Caco-2 (cell line): Measurements from ENCODE around the gene AHRR. TPM values are rescaled to one million over a fixed set of nuclear protein-coding genes. Genes with fewer than 3 reads are reported as not detected.

Experiments
- BruUV-seq: library from RNA; stranded (reverse); fragments of 400-500 nt; replicated peaks from 2 replicates; lab custom pipeline; 2021; lab: Mats Ljungman, UMichigan
- CTCF ChIA-PET: fragments of 300-600 bp; sonication (Branson Sonifier 250); formaldehyde crosslinking; loops from one replicate; lab custom pipeline; 2022; ENCODE audit warnings: antibody characterized with exemption; lab: Charles Lee
- POLR2A ChIA-PET: fragments of 300-600 bp; sonication (Branson Sonifier 250); formaldehyde crosslinking; loops from one replicate; lab custom pipeline; 2022; ENCODE audit warnings: antibody characterized with exemption; lab: Charles Lee
- DNase-seq, 2 experiments: peaks; one replicate each; pipeline versions ENCODE4 v3.0.0 to v3.0.0-alpha.2; 2020 to 2022
- H3K27me3 ChIP-seq: replicated peaks from 2 replicates; pipeline ENCODE4 v1.6.0; 2011; ENCODE audit warnings: low read length; ENCODE audit not compliant: control insufficient read depth, insufficient read depth
- H3K36me3 ChIP-seq: 2 replicates; pipeline ENCODE4 v1.5.1; 2011; ENCODE audit warnings: low read length; ENCODE audit not compliant: control insufficient read depth, insufficient read depth
- H3K4me1 ChIP-seq: fragments of 250-450 bp; sonication (Bioruptor Pico); 2 replicates; pipeline ENCODE4 v1.5.1; 2020; ENCODE audit warnings: mild to moderate bottlenecking
- H3K4me3 ChIP-seq: 2 replicates; pipeline ENCODE4 v1.5.1; 2011; ENCODE audit warnings: low read depth, mild to moderate bottlenecking, control low read depth, low read length
- H3K9me3 ChIP-seq: fragments of 250-450 bp; sonication (Bioruptor Pico); 2 replicates; pipeline ENCODE4 v1.5.1; 2020; ENCODE audit warnings: mild to moderate bottlenecking, moderate library complexity
- H3K27ac Mint-ChIP-seq: one replicate; pipeline ENCODE4 v1.8.0; 2022; ENCODE audit warnings: mixed read lengths; ENCODE audit not compliant: unreplicated experiment
- H3K27me3 Mint-ChIP-seq: one replicate; pipeline ENCODE4 v1.8.0; 2022; ENCODE audit warnings: mixed read lengths; ENCODE audit not compliant: insufficient read depth, unreplicated experiment
- H3K36me3 Mint-ChIP-seq: one replicate; pipeline ENCODE4 v1.8.0; 2022; ENCODE audit warnings: mild to moderate bottlenecking, mixed read lengths; ENCODE audit not compliant: insufficient read depth, unreplicated experiment
- H3K4me1 Mint-ChIP-seq: one replicate; pipeline ENCODE4 v1.8.0; 2022; ENCODE audit warnings: low read depth, mixed read lengths; ENCODE audit not compliant: unreplicated experiment
- H3K4me3 Mint-ChIP-seq: one replicate; pipeline ENCODE4 v1.8.0; 2022; ENCODE audit warnings: mild to moderate bottlenecking, moderate library complexity, mixed read lengths; ENCODE audit not compliant: unreplicated experiment
- H3K9me3 Mint-ChIP-seq: one replicate; pipeline ENCODE4 v1.8.0; 2022; ENCODE audit warnings: mixed read lengths; ENCODE audit not compliant: unreplicated experiment
- CTCF ChIP-seq, 2 experiments: fragments of 200-600 bp in 1 of 2; IDR thresholded peaks; 1 replicate in 1 of 2; 2 replicates in 1 of 2; pipeline versions ENCODE4 v1.5.1 to v1.8.0; 2011 to 2022; ENCODE audit warnings: antibody characterized with exemption in 1 of 2, control low read depth in 1 of 2, inconsistent platforms in 1 of 2, low read depth in 1 of 2, low read length in 1 of 2, mild to moderate bottlenecking in 1 of 2, moderate library complexity in 1 of 2; ENCODE audit not compliant: insufficient read depth in 1 of 2, severe bottlenecking in 1 of 2, unreplicated experiment in 1 of 2
- intact Hi-C: fragments of 100-400 bp; cut with micrococcal nuclease; formaldehyde crosslinking; loops from one replicate; pipeline ENCODE4 v1.10.0; 2022; ENCODE audit not compliant: unreplicated experiment
- total RNA-seq: library from RNA; stranded (reverse); gene quantifications from 2 replicates; pipeline ENCODE4 v1.2.3, GENCODE V29; 2022

The AHRR gene
- total RNA-seq, 1 experiment from 2014 or later, result 1.1 TPM

- intact Hi-C loops, result no loop called here
- Mint-ChIP-seq H3K9me3 (no peaks in the 10 kb centered on the region), H3K4me3 (peak overlapping the region; percentile 85), H3K4me1 (peaks cover 7% of the 10 kb centered on the region), H3K36me3 (peaks cover 21% of the 10 kb centered on the region), H3K27me3 (no peaks in the 10 kb centered on the region), H3K27ac (no peak overlapping the region)
- no TSS peak for BruUV-seq
- H3K4me3 ChIP-seq, result peak overlapping the region; percentile 98
- H3K9me3 ChIP-seq, result no peaks in the 10 kb centered on the region
- no peak for DNase-seq
- no peaks in the 10 kb centered on the region for H3K4me1 ChIP-seq
- no peaks in the 10 kb centered on the region for H3K36me3 ChIP-seq
- TF ChIP-seq CTCF (IDR thresholded peaks at IDR 0.05; ENCODE audit: insufficient read depth in 1 of 2, low read depth in 1 of 2, low read length in 1 of 2, severe bottlenecking in 1 of 2, unreplicated experiment in 1 of 2), result no peak
- H3K27me3 ChIP-seq, result no peaks in the 10 kb centered on the region
- CTCF ChIA-PET, result interaction anchor here (1.0 to 1.9 kb wide), 3 partner anchors 24 to 150 kb away, joined by 3 to 9 read pairs (median 5); no protein-coding TSS in a partner anchor
- POLR2A ChIA-PET, result interaction anchor here (0.6 kb wide), 1 partner anchor 25 kb away, joined by 4 read pairs; no protein-coding TSS in a partner anchor
These were observed 149.6 kb downstream of the AHRR start for GRCh38 chr5:470961-471749.

GRCh38 chr5:471750-472058 is 150.2 kb downstream of the AHRR start:
- peak overlapping the region; percentile 98 for H3K4me3 ChIP-seq
- no peaks in the 10 kb centered on the region for H3K36me3 ChIP-seq
- no peaks in the 10 kb centered on the region for H3K9me3 ChIP-seq
- intact Hi-C loops, result no loop called here
- POLR2A ChIA-PET, result interaction anchor here (0.5 to 0.6 kb wide), 2 partner anchors 25 to 254 kb away, joined by 4 read pairs; partner anchors contain the start of genes CCDC127 and SDHA
- CTCF ChIA-PET, result interaction anchor here (0.7 to 1.9 kb wide), 4 partner anchors 25 to 287 kb away, joined by 3 to 9 read pairs (median 4); no protein-coding TSS in a partner anchor
- Mint-ChIP-seq H3K27me3 (no peaks in the 10 kb centered on the region), H3K27ac (peak overlapping the region; percentile 87), H3K4me3 (peak overlapping the region; percentile 85), H3K36me3 (peaks cover 21% of the 10 kb centered on the region), H3K9me3 (no peaks in the 10 kb centered on the region), H3K4me1 (peaks cover 7% of the 10 kb centered on the region)
- H3K4me1 ChIP-seq, result no peaks in the 10 kb centered on the region
- no peaks in the 10 kb centered on the region for H3K27me3 ChIP-seq
- TF ChIP-seq CTCF (IDR thresholded peaks at IDR 0.05; ENCODE audit: insufficient read depth in 1 of 2, low read depth in 1 of 2, low read length in 1 of 2, severe bottlenecking in 1 of 2, unreplicated experiment in 1 of 2), result no peak
- BruUV-seq, result no TSS peak
- DNase-seq, result no peak

- Mint-ChIP-seq H3K27ac (peak overlapping the region; percentile 87), H3K27me3 (no peaks in the 10 kb centered on the region), H3K9me3 (no peaks in the 10 kb centered on the region), H3K4me1 (peaks cover 7% of the 10 kb centered on the region), H3K4me3 (peak overlapping the region; percentile 85), H3K36me3 (peaks cover 21% of the 10 kb centered on the region)
- ChIA-PET CTCF (interaction anchor here (0.7 to 1.9 kb wide), 4 partner anchors 25 to 287 kb away, joined by 3 to 9 read pairs (median 4); no protein-coding TSS in a partner anchor), POLR2A (interaction anchor here (0.5 to 0.6 kb wide), 2 partner anchors 26 to 254 kb away, joined by 4 read pairs; partner anchors contain the start of genes CCDC127 and SDHA)
- DNase-seq, result peak in 1 of 2 experiments; percentile 37
- no peak for TF ChIP-seq CTCF (IDR thresholded peaks at IDR 0.05; ENCODE audit: insufficient read depth in 1 of 2, low read depth in 1 of 2, low read length in 1 of 2, severe bottlenecking in 1 of 2, unreplicated experiment in 1 of 2)
- Histone ChIP-seq H3K36me3 (no peaks in the 10 kb centered on the region), H3K4me3 (peak overlapping the region; percentile 98), H3K27me3 (no peaks in the 10 kb centered on the region), H3K4me1 (no peaks in the 10 kb centered on the region), H3K9me3 (no peaks in the 10 kb centered on the region)
- TSS peak; percentile 46 for BruUV-seq
- intact Hi-C loops, result no loop called here
These were observed 150.7 kb downstream of the AHRR start for GRCh38 chr5:472076-472655.
